Ishikawa (cell line): ENCODE data around the gene SLC6A3.

ENCODE experiments used
- CREB1 ChIP-seq: IDR thresholded peaks from 2 replicates; pipeline ENCODE4 v1.6.1; 2012; ENCODE audit warnings: low read depth
- EGR1 ChIP-seq: IDR thresholded peaks from 2 replicates; pipeline ENCODE4 v1.6.1; 2012
- RAD21 ChIP-seq: IDR thresholded peaks from 2 replicates; pipeline ENCODE4 v1.6.1; 2012; ENCODE audit warnings: low read depth
- TF ChIP-seq, protein P1 (sequence below): IDR thresholded peaks from 2 replicates; pipeline ENCODE4 v1.6.1; 2012; ENCODE audit warnings: low read depth, mild to moderate bottlenecking

DNA sequence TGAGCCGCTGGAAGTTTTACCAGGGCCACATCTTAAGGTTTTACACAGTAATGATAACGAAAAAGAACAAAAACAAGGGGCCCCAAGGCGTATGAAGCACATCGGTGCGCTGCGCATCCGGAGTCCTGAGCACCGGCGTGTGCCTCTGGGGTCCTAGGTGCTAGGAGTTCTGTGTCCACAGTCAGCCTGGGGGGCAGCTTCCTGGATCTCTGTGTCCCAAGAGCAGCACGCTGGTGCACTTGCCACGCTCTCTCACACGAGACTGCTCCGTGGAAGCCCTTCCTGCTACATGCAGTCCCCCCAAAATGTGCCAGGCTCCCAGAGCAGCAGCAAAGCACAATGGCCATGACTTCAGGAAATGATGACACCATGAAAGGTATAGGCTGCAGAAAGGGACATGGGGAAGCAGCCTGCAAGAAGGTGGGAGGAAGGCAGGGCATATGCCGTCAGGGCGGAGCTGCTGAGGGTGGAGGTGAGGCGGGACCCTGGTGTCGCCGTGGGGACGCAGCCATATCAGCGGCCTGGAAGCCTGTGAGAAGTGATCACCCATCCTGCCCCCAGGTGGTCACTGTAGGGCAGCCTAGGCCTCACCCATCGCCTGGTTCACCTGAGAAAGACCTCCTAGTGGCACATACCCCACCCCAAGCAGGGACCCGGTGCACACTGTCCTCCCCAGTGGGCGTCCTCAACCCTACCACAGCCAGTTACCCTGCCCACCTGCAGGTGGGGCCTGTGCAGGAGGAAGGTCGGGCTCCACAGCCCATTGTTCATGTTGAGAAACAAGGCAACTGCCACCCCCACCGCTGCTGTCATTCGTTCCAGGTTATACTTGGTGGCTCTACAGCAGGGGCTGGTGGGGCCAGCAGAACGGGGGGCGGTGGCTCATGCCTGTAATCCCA, 23.6 kb upstream of the SLC6A3 start:
- TF ChIP-seq, protein P1, sequence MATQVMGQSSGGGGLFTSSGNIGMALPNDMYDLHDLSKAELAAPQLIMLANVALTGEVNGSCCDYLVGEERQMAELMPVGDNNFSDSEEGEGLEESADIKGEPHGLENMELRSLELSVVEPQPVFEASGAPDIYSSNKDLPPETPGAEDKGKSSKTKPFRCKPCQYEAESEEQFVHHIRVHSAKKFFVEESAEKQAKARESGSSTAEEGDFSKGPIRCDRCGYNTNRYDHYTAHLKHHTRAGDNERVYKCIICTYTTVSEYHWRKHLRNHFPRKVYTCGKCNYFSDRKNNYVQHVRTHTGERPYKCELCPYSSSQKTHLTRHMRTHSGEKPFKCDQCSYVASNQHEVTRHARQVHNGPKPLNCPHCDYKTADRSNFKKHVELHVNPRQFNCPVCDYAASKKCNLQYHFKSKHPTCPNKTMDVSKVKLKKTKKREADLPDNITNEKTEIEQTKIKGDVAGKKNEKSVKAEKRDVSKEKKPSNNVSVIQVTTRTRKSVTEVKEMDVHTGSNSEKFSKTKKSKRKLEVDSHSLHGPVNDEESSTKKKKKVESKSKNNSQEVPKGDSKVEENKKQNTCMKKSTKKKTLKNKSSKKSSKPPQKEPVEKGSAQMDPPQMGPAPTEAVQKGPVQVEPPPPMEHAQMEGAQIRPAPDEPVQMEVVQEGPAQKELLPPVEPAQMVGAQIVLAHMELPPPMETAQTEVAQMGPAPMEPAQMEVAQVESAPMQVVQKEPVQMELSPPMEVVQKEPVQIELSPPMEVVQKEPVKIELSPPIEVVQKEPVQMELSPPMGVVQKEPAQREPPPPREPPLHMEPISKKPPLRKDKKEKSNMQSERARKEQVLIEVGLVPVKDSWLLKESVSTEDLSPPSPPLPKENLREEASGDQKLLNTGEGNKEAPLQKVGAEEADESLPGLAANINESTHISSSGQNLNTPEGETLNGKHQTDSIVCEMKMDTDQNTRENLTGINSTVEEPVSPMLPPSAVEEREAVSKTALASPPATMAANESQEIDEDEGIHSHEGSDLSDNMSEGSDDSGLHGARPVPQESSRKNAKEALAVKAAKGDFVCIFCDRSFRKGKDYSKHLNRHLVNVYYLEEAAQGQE = no peak
- TF ChIP-seq EGR1 = no peak
- TF ChIP-seq CREB1 = no peak
- TF ChIP-seq RAD21 = no peak
